Measurements from ENCODE around the gene CHPF.

DNA sequence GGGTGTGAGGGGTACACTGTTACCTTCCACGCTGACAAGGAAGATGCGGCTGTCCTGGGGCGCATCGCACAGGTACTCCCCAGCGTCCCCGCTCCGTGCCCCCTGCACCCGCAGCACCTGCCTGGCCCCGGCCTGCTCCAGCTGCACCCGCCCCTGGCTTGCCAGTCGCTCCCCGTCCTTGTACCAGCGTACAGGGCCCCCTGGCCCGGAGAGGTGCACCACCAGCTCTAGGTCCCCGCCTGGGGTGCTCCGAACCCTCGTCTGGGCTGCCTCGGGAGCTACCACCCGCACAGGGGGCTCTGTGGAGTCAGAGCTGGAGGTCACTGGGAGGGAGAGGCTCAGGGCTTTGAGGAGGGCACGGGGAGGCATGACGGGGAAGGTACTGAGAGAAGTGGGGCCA is 13.7 kb upstream of the CHPF start:
- TF ChIP-seq GATA2 (IDR thresholded peaks at IDR 0.05; ENCODE audit: low read depth, low read length) (no peak), GATA3 (IDR thresholded peaks at IDR 0.05; ENCODE audit: low read depth, low read length) (no peak)

Measured in SH-SY5Y (cell line).